GM23338 (cell line): ENCODE data around the gene ZFHX3. TPM values are rescaled to one million over a fixed set of nuclear protein-coding genes. Genes with fewer than 3 reads are reported as not detected.

Experiments
- ATAC-seq: fragments of 200-7000 bp; cut with Tn5 transposase; 3 replicates; pipeline ENCODE4 v1.9.1; 2020
- DNase-seq: peaks from one replicate; pipeline ENCODE4 v3.0.0-alpha.2; 2015; ENCODE audit warnings: low spot score
- H2AFZ ChIP-seq: fragments of 200-600 bp; sonication (generic); 2 replicates; pipeline ENCODE4 v1.8.0; 2016; ENCODE audit warnings: antibody characterized with exemption, mild to moderate bottlenecking, moderate library complexity
- H3F3A ChIP-seq: fragments of 200-600 bp; sonication (generic); replicated peaks from 2 replicates; pipeline ENCODE4 v1.8.0; 2017; ENCODE audit warnings: antibody characterized with exemption, mixed run types, low read depth
- H3K27ac ChIP-seq: fragments of 200-600 bp; sonication (generic); 2 replicates; pipeline ENCODE4 v1.6.1; 2016; ENCODE audit warnings: low read depth
- H3K27me3 ChIP-seq: fragments of 200-600 bp; sonication (generic); 2 replicates; pipeline ENCODE4 v1.8.0; 2016; ENCODE audit warnings: mild to moderate bottlenecking, mixed run types, moderate library complexity; ENCODE audit not compliant: insufficient read depth
- H3K36me3 ChIP-seq: fragments of 200-600 bp; sonication (generic); 2 replicates; pipeline ENCODE4 v1.8.0; 2016; ENCODE audit warnings: mild to moderate bottlenecking; ENCODE audit not compliant: insufficient read depth
- H3K4me1 ChIP-seq: fragments of 200-600 bp; sonication (generic); 2 replicates; pipeline ENCODE4 v1.8.0; 2016; ENCODE audit warnings: mild to moderate bottlenecking, moderate library complexity; ENCODE audit not compliant: insufficient read depth
- H3K4me2 ChIP-seq: fragments of 200-600 bp; sonication (generic); 2 replicates; pipeline ENCODE4 v1.7.1; 2017; ENCODE audit warnings: mixed run types
- H3K4me3 ChIP-seq: fragments of 200-600 bp; sonication (generic); 2 replicates; pipeline ENCODE4 v1.6.1; 2016; ENCODE audit warnings: mixed run types
- H3K79me2 ChIP-seq: fragments of 200-600 bp; sonication (generic); replicated peaks from 2 replicates; pipeline ENCODE4 v1.8.0; 2017; ENCODE audit warnings: mild to moderate bottlenecking; ENCODE audit not compliant: insufficient read depth
- H3K9me2 ChIP-seq: fragments of 200-600 bp; sonication (generic); 2 replicates; pipeline ENCODE4 v1.8.0; 2017; ENCODE audit not compliant: insufficient read depth
- H4K20me1 ChIP-seq: fragments of 200-600 bp; sonication (generic); replicated peaks from 2 replicates; pipeline ENCODE4 v1.8.0; 2017; ENCODE audit warnings: mild to moderate bottlenecking; ENCODE audit not compliant: insufficient read depth
- H3K27ac Mint-ChIP-seq: 2 replicates; pipeline ENCODE4 v1.8.0; 2020; ENCODE audit warnings: inconsistent platforms, mild to moderate bottlenecking, moderate library complexity, mixed read lengths
- H3K27me3 Mint-ChIP-seq: 3 replicates; pipeline ENCODE4 v1.8.0; 2022; ENCODE audit warnings: low read depth, mild to moderate bottlenecking, moderate library complexity, mixed read lengths, inconsistent platforms; ENCODE audit not compliant: insufficient read depth, poor library complexity
- H3K36me3 Mint-ChIP-seq: 3 replicates; pipeline ENCODE4 v1.8.0; 2021; ENCODE audit warnings: low read depth, mild to moderate bottlenecking, inconsistent platforms, moderate library complexity, mixed read lengths
- H3K4me1 Mint-ChIP-seq: 3 replicates; pipeline ENCODE4 v1.8.0; 2020; ENCODE audit warnings: mild to moderate bottlenecking, inconsistent platforms, mixed read lengths
- H3K4me3 Mint-ChIP-seq: 3 replicates; pipeline ENCODE4 v1.8.0; 2021; ENCODE audit warnings: moderate library complexity, mild to moderate bottlenecking, inconsistent platforms, mixed read lengths
- H3K9me3 Mint-ChIP-seq: 3 replicates; pipeline ENCODE4 v1.8.0; 2020; ENCODE audit warnings: moderate library complexity, mild to moderate bottlenecking, inconsistent platforms, mixed read lengths
- CREB1 ChIP-seq: fragments of 250-450 bp; sonication (Bioruptor Pico); IDR thresholded peaks from 2 replicates; pipeline ENCODE4 v1.5.0; 2020; ENCODE audit warnings: low read depth, mild to moderate bottlenecking, moderate library complexity
- JUNB ChIP-seq: IDR thresholded peaks from one replicate; pipeline ENCODE4 v1.6.1; 2016; ENCODE audit warnings: antibody characterized with exemption; ENCODE audit not compliant: unreplicated experiment
- NANOG ChIP-seq: IDR thresholded peaks from 2 replicates; pipeline ENCODE4 v1.6.1; 2016; ENCODE audit warnings: antibody characterized with exemption, borderline replicate concordance
- POLR2AphosphoS5 ChIP-seq: IDR thresholded peaks from 2 replicates; pipeline ENCODE4 v1.6.1; 2016; ENCODE audit warnings: antibody characterized with exemption, low read depth
- ZNF331 ChIP-seq: fragments of 250-450 bp; sonication (Bioruptor Pico); IDR thresholded peaks from 2 replicates; pipeline ENCODE4 v1.5.0; 2020; ENCODE audit warnings: low read depth, mild to moderate bottlenecking, moderate library complexity
- ZNF462 ChIP-seq: fragments of 250-450 bp; sonication (Bioruptor Pico); IDR thresholded peaks from 2 replicates; pipeline ENCODE4 v1.5.0; 2020; ENCODE audit warnings: mild to moderate bottlenecking, moderate library complexity
- polyA plus RNA-seq: library from polyadenylated mRNA; unstranded; fragments of >200 nt; fragmentation: Nextera tagmentation; extraction: Ambion mirVana; gene quantifications from 2 replicates; pipeline ENCODE4 v1.2.1, GENCODE V29; 2016
- total RNA-seq: library from RNA; depleted of rRNA; stranded (reverse); fragments of >200 nt; shearing (Covaris generic); gene quantifications from 2 replicates; pipeline ENCODE4 v1.2.3, GENCODE V29; 2014

Gene ZFHX3
- total and polyA plus RNA-seq, 2 experiments from 2014 or later, result 1.0 to 1.5 TPM

GRCh38 chr16:72972878-72973571 is 74.9 kb downstream of the ZFHX3 start (continued):
- TF ChIP-seq ZNF462 (no peak), POLR2AphosphoS5 (no peak), CREB1 (CRISPR knock-in tag) (no peak), NANOG (no peak), ZNF331 (CRISPR knock-in tag) (no peak)

- Histone ChIP-seq H3K9me2 (peaks cover 11% of the 10 kb centered on the region; the same call in 1 of the 2 replicates), H3F3A (no peaks in the 10 kb centered on the region), H3K4me2 (no peak overlapping the region), H3K79me2 (no peaks in the 10 kb centered on the region), H3K36me3 (no peaks in the 10 kb centered on the region), H3K4me3 (no peak overlapping the region), H3K27me3 (no peaks in the 10 kb centered on the region), H4K20me1 (no peaks in the 10 kb centered on the region), H2AFZ (no peak overlapping the region), H3K4me1 (no peaks in the 10 kb centered on the region), H3K27ac (no peak overlapping the region)
- no peaks in the 10 kb centered on the region for H3K4me1 Mint-ChIP-seq
- H3K4me3 Mint-ChIP-seq, result no peak overlapping the region
- peaks cover 5% of the 10 kb centered on the region for H3K27me3 Mint-ChIP-seq
- no peak for DNase-seq
- no peak for ATAC-seq
- TF ChIP-seq JUNB (no peak), ZNF462 (no peak)
- no peaks in the 10 kb centered on the region; the same call in 2 of the 3 replicates for H3K9me3 Mint-ChIP-seq
- H3K36me3 Mint-ChIP-seq, result no peaks in the 10 kb centered on the region
- no peak overlapping the region for H3K27ac Mint-ChIP-seq
Observed at GRCh38 chr16:72971370-72971769, 76.6 kb downstream of the ZFHX3 start.
